Sigmoid colon (tissue), 7 donors: ENCODE measurements around the gene HTATIP2. TPM values are rescaled to one million over a fixed set of nuclear protein-coding genes. Genes with fewer than 3 reads are reported as not detected.
A peak's percentile ranks its signal among the peaks of the same experiment; 100 is the strongest.

Experiments used
- DNase-seq: peaks from one replicate; pipeline ENCODE4 v3.0.0-alpha.2; 2019
- H3K27ac ChIP-seq, 4 donors: fragments of 200-600 bp; sonication (generic); one replicate each; pipeline ENCODE4 v1.5.1; 2016 to 2019; ENCODE audit warnings: mild to moderate bottlenecking in 1 of 4
- H3K27me3 ChIP-seq, 3 donors: fragments of 200-600 bp; sonication (generic); one replicate each; pipeline ENCODE4 v1.5.1; 2019; ENCODE audit warnings: mild to moderate bottlenecking in 1 of 3
- H3K36me3 ChIP-seq, 4 donors: fragments of 200-600 bp; sonication (generic); one replicate each; pipeline ENCODE4 v1.5.1; 2016 to 2019
- H3K4me1 ChIP-seq, 4 donors: fragments of 200-600 bp; sonication (generic); one replicate each; pipeline ENCODE4 v1.5.1; 2017 to 2019
- H3K4me3 ChIP-seq, 4 donors: fragments of 200-600 bp; sonication (generic); one replicate each; pipeline ENCODE4 v1.5.1; 2017 to 2019; ENCODE audit warnings: mild to moderate bottlenecking in 2 of 4, moderate library complexity in 1 of 4
- H3K9me3 ChIP-seq, 4 donors: fragments of 200-600 bp in 3 of 4; sonication (generic) in 3 of 4; one replicate each; pipeline versions ENCODE4 v1.5.1 to v1.6.1; 2013 to 2019
- EP300 ChIP-seq, 4 donors: sonication (generic); formaldehyde crosslinking; IDR thresholded peaks; one replicate each; pipeline ENCODE4 v1.6.1; 2017; ENCODE audit warnings: antibody characterized with exemption in 4 of 4
- POLR2A ChIP-seq, 2 donors: fragments of 450-650 bp; IDR thresholded peaks; one replicate each; pipeline ENCODE4 v1.6.1; 2016; ENCODE audit warnings: antibody characterized with exemption in 2 of 2, mild to moderate bottlenecking in 2 of 2, moderate library complexity in 2 of 2
- POLR2AphosphoS5 ChIP-seq, 4 donors: sonication (generic); formaldehyde crosslinking; IDR thresholded peaks; one replicate each; pipeline ENCODE4 v1.6.1; 2017; ENCODE audit warnings: antibody characterized with exemption in 4 of 4
- WGBS, 2 donors: extraction: QIAGEN DNeasy Blood & Tissue Kit; methylation state at CpG; one replicate each; pipeline ENCODE4 v1.1.7; 2013; 5-methylcytosine and 5-hydroxymethylcytosine counted together
- intact Hi-C: fragments of 100-400 bp; cut with DNase I; formaldehyde crosslinking; loops from one replicate; pipeline ENCODE4 v1.15.1; 2023
- polyA plus RNA-seq, 3 donors: library from polyadenylated mRNA; stranded (reverse); fragments of 200-250 nt; gene quantifications; one replicate each; pipeline ENCODE4 v1.2.3, GENCODE V29; 2013
- total RNA-seq, 4 donors: library from RNA; depleted of rRNA; stranded (reverse); fragments of >200 nt; gene quantifications; one replicate each; pipeline ENCODE4 v1.1.0, GENCODE V29; 2016
- TF ChIP-seq, protein P1 (sequence below), 4 experiments: fragments of 450-650 bp in 3 of 4; fragments of 200-600 bp in 1 of 4; IDR thresholded peaks; one replicate each; pipeline ENCODE4 v1.5.1; 2016 to 2019; ENCODE audit warnings: antibody characterized with exemption in 4 of 4, mild to moderate bottlenecking in 3 of 4, moderate library complexity in 2 of 4
- donor health status: healthy with polysubstance abuse.
- donor health status: Bipolar disorder and iron deficiency.
- donor health status: healthy.

HTATIP2 gene
- total and polyA plus RNA-seq, 7 donors, result 12.2 to 318 (median 58.1) TPM

DNA sequence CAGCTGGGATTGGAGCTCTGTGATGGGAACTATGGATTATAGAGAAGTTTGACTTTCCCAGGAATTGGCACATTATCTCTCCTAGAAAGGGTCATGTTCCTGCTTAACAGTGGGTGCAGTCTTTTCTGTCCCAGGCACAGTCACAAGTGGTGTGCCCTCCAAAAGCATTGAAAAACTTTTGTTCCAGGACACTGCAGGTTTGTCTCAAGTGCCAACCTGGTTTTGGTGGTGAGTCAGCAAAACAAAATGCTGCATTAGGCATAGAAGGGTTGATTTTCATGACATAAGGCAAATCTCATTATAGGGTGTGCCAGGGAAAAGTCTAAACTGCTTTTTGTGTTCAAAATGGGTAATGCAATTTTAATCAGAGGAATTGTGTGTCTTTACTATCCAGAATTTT is 4.9 kb downstream of the HTATIP2 start:
- Histone ChIP-seq H3K4me1 (peaks cover 0 to 39% (median 20%) of the 10 kb centered on the region in 4 donors), H3K27me3 (no peaks in the 10 kb centered on the region), H3K36me3 (peaks cover 0 to 7% (median 0%) of the 10 kb centered on the region in 4 donors), H3K9me3 (no peaks in the 10 kb centered on the region), H3K4me3 (no peak overlapping the region), H3K27ac (peak overlapping the region in 3 of 4 donors; percentile 58 to 75 (median 74))
- TF ChIP-seq POLR2A (IDR thresholded peaks at IDR 0.05) (no peak), EP300 (IDR thresholded peaks at IDR 0.05) (no peak), POLR2AphosphoS5 (IDR thresholded peaks at IDR 0.05) (no peak)
- TF ChIP-seq, protein P1, sequence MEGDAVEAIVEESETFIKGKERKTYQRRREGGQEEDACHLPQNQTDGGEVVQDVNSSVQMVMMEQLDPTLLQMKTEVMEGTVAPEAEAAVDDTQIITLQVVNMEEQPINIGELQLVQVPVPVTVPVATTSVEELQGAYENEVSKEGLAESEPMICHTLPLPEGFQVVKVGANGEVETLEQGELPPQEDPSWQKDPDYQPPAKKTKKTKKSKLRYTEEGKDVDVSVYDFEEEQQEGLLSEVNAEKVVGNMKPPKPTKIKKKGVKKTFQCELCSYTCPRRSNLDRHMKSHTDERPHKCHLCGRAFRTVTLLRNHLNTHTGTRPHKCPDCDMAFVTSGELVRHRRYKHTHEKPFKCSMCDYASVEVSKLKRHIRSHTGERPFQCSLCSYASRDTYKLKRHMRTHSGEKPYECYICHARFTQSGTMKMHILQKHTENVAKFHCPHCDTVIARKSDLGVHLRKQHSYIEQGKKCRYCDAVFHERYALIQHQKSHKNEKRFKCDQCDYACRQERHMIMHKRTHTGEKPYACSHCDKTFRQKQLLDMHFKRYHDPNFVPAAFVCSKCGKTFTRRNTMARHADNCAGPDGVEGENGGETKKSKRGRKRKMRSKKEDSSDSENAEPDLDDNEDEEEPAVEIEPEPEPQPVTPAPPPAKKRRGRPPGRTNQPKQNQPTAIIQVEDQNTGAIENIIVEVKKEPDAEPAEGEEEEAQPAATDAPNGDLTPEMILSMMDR (IDR thresholded peaks at IDR 0.05), result no peak
- DNase-seq, result no peak
- intact Hi-C loops, result no loop called here

DNA sequence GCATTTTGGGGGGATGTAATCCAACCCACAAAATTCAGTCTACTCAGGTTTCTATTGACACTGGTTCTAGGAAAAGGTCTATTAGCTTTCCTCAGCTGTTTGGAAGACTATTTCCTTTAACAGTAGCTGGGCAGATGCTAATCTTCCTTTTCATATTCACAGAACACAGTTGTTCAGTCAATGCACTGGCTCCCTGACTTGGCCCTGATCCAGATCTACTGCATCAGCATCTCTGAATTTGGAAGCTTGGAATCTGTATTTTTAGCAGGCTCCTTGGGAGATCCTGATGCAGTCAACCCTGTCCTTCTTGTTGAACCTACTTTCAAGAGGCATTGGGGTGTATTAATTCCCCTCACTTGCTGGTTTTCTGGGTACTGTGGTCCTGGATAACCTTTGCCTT is 6.3 kb downstream of the HTATIP2 start:
- intact Hi-C loops, result no loop called here
- Histone ChIP-seq H3K27ac (no peak overlapping the region), H3K27me3 (no peaks in the 10 kb centered on the region), H3K36me3 (peaks cover 0 to 7% (median 0%) of the 10 kb centered on the region in 4 donors), H3K4me3 (no peak overlapping the region), H3K4me1 (peaks cover 0 to 31% (median 10%) of the 10 kb centered on the region in 4 donors), H3K9me3 (no peaks in the 10 kb centered on the region)
- TF ChIP-seq POLR2AphosphoS5 (IDR thresholded peaks at IDR 0.05) (no peak), EP300 (IDR thresholded peaks at IDR 0.05) (no peak), POLR2A (IDR thresholded peaks at IDR 0.05) (no peak)
- TF ChIP-seq, protein P1 (IDR thresholded peaks at IDR 0.05), result no peak
- DNase-seq, result no peak

DNA sequence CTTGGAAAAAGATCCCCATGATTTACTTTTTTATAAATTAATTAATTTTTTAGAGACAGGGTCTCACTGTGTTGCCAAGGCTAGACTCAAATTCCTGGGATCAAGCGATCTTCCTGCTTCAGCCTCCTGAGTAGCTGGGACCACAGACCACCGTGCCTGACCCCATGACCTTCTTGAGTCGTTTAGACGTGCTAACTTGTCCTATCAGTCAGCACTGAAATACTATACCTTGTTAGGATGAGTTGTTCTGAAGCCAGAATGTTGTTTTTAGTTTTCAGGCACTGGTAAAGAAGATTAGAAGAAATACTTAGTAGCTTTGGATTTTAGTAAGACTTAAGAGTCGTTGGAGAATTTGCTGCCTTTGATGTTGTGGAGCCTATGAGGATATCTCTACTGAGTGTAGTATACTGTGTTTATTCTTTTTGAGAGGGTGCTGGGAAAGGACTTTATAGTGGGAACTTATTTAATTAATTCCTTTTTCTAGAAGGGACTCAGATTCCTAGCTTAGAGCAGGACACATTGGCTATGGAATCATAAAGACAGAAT is 8.6 kb downstream of the HTATIP2 start:
- peaks cover 0 to 20% (median under 1%) of the 10 kb centered on the region in 4 donors for H3K36me3 ChIP-seq
- 84 to 87% methylated on average over 5 of the region's 5 CpGs for WGBS, 2 donors
- H3K9me3 ChIP-seq, result no peaks in the 10 kb centered on the region
- no peaks in the 10 kb centered on the region for H3K27me3 ChIP-seq
- no peak overlapping the region for H3K4me3 ChIP-seq
- peaks cover 0 to 13% (median 3%) of the 10 kb centered on the region in 4 donors for H3K4me1 ChIP-seq
- TF ChIP-seq EP300 (IDR thresholded peaks at IDR 0.05) (no peak), POLR2A (IDR thresholded peaks at IDR 0.05) (no peak), POLR2AphosphoS5 (IDR thresholded peaks at IDR 0.05) (no peak)
- TF ChIP-seq, protein P1 (IDR thresholded peaks at IDR 0.05), result no peak
- no peak for DNase-seq
- no peak overlapping the region for H3K27ac ChIP-seq
- intact Hi-C loops, result no loop called here

DNA sequence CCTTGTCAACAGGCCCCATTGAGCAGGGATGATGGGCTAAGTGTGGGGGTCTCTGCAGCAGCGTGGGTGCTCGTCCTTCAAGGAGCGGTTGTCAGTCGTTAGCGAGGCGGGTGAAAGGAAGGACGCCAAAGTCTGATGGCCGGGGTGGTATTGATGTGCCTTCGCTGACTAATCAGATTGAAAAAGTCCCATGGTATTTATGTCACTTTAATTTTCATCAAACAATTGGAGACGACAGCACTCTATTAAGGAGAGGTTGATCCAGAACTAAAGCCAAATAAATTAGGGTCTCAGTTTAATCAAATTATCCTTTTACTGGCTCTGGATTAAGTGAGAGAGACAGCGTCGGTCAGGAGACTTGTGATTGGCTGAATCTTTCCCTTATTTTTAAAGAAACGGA is 9.6 kb downstream of the HTATIP2 start:
- WGBS, 2 donors, result 94 to 95% methylated on average over 13 of the region's 13 CpGs
- Histone ChIP-seq H3K4me3 (no peak overlapping the region), H3K36me3 (peaks cover 0 to 28% (median 5%) of the 10 kb centered on the region in 4 donors), H3K27ac (no peak overlapping the region), H3K27me3 (no peaks in the 10 kb centered on the region), H3K9me3 (no peaks in the 10 kb centered on the region), H3K4me1 (peaks cover 0 to 5% (median 0%) of the 10 kb centered on the region in 4 donors)
- DNase-seq, result no peak
- no peak for TF ChIP-seq POLR2A (IDR thresholded peaks at IDR 0.05)
- TF ChIP-seq POLR2AphosphoS5 (IDR thresholded peaks at IDR 0.05), result no peak
- TF ChIP-seq, protein P1 (IDR thresholded peaks at IDR 0.05), result no peak
- no peak for TF ChIP-seq EP300 (IDR thresholded peaks at IDR 0.05)
- intact Hi-C loops, result no loop called here
